GM08714 (cell line): ENCODE measurements around the gene INSYN2A.

ENCODE experiments used
- H3K4me3 ChIP-seq: fragments of 200-500 bp; sonication (Bioruptor generic); 2 replicates; pipeline ENCODE4 v1.5.1; 2014; ENCODE audit warnings: mild to moderate bottlenecking, low read length, inconsistent platforms
- ZNF274 ChIP-seq: IDR thresholded peaks from 2 replicates; pipeline ENCODE4 v1.6.1; 2012; ENCODE audit warnings: mild to moderate bottlenecking, low read depth, low read length

Gene INSYN2A

GRCh38 chr10:127215866-127216265 is 19.5 kb upstream of the INSYN2A start:
- TF ChIP-seq ZNF274 = no peak
- no peak overlapping the region for H3K4me3 ChIP-seq

- H3K4me3 ChIP-seq = no peak overlapping the region
These were observed 14.6 kb upstream of the INSYN2A start for GRCh38 chr10:127210936-127211466.

GRCh38 chr10:127207081-127207480 is 10.7 kb upstream of the INSYN2A start:
- no peak for TF ChIP-seq ZNF274
- H3K4me3 ChIP-seq = no peak overlapping the region

More at GRCh38 chr10:127210936-127211466, 14.6 kb upstream of the INSYN2A start:
- no peak for TF ChIP-seq ZNF274

- no peak for TF ChIP-seq ZNF274
- no peak overlapping the region for H3K4me3 ChIP-seq
These were observed 6.7 kb upstream of the INSYN2A start for GRCh38 chr10:127203067-127203466.

- H3K4me3 ChIP-seq = no peak overlapping the region
- no peak for TF ChIP-seq ZNF274
These were observed 4.3 kb upstream of the INSYN2A start for GRCh38 chr10:127200646-127201045.

- TF ChIP-seq ZNF274 = no peak
- no peak overlapping the region for H3K4me3 ChIP-seq
These were observed 2.3 kb upstream of the INSYN2A start for GRCh38 chr10:127198721-127199120.

GRCh38 chr10:127198307-127198706 is 1.9 kb upstream of the INSYN2A start:
- H3K4me3 ChIP-seq = no peak overlapping the region
- no peak for TF ChIP-seq ZNF274

GRCh38 chr10:127197154-127197432 is 702 bp upstream of the INSYN2A start:
- TF ChIP-seq ZNF274 = no peak

GRCh38 chr10:127195571-127196281 is 665 bp downstream of the INSYN2A start:
- H3K4me3 ChIP-seq = no peak overlapping the region

More at GRCh38 chr10:127197154-127197432, 702 bp upstream of the INSYN2A start:
- no peak overlapping the region for H3K4me3 ChIP-seq

GRCh38 chr10:127195041-127195506 is 1.3 kb downstream of the INSYN2A start:
- TF ChIP-seq ZNF274 = no peak
- H3K4me3 ChIP-seq = no peak overlapping the region

More at GRCh38 chr10:127195571-127196281, 665 bp downstream of the INSYN2A start:
- TF ChIP-seq ZNF274 = no peak

- no peak for TF ChIP-seq ZNF274
- no peak overlapping the region for H3K4me3 ChIP-seq
These were observed 1.8 kb downstream of the INSYN2A start for GRCh38 chr10:127194599-127194998.

- no peak for TF ChIP-seq ZNF274
These were observed 2.3 kb downstream of the INSYN2A start for GRCh38 chr10:127194111-127194510.

GRCh38 chr10:127193125-127193524 is 3.3 kb downstream of the INSYN2A start:
- TF ChIP-seq ZNF274 = no peak
- no peak overlapping the region for H3K4me3 ChIP-seq

More at GRCh38 chr10:127194111-127194510, 2.3 kb downstream of the INSYN2A start:
- H3K4me3 ChIP-seq = no peak overlapping the region

GRCh38 chr10:127190427-127190826 is 6.0 kb downstream of the INSYN2A start:
- TF ChIP-seq ZNF274 = no peak
- no peak overlapping the region for H3K4me3 ChIP-seq

- no peak for TF ChIP-seq ZNF274
- no peak overlapping the region for H3K4me3 ChIP-seq
These were observed 7.2 kb downstream of the INSYN2A start for GRCh38 chr10:127189226-127189625.

- TF ChIP-seq ZNF274 = no peak
- no peak overlapping the region for H3K4me3 ChIP-seq
These were observed 9.6 kb downstream of the INSYN2A start for GRCh38 chr10:127186813-127187212.

GRCh38 chr10:127184582-127184981 is 11.8 kb downstream of the INSYN2A start:
- H3K4me3 ChIP-seq = no peak overlapping the region
- TF ChIP-seq ZNF274 = no peak
